ENCODE measurements around the gene SMPDL3A.

DNA sequence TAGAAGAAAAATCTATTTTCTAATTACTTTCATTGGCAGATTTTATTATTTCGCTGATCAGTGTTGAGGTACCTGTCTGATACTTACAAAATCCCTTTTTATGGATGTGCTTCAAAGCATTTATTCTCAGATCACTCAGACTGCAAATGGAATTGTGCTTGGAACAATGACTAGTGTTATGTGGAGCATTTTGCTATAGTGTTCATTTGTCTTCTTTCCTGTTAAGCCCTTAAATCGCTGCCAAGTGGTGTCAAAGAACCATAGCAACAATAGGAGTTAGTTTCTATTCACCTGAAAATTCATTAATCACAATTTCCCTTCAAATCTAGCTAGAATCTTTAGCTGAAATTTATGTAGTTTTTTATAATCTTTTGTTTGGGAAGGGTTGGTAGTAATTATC is 29.8 kb downstream of the SMPDL3A start:
- no peak for TF ChIP-seq CTCF (conservative IDR thresholded peaks at IDR 0.05 in 1 of 2, IDR thresholded peaks at IDR 0.05 in 1 of 2; ENCODE audit: low read depth in 1 of 2, low read length in 2 of 2)
- no peak for TF ChIP-seq EZH2 (IDR thresholded peaks at IDR 0.05; ENCODE audit: low read length, missing control alignments)
